GM12878 (cell line): ENCODE results near the gene TDP1.

ENCODE experiments used
- CTCF ChIP-seq, 3 experiments: IDR thresholded peaks in 2 of 3; conservative IDR thresholded peaks in 1 of 3; 2 replicates each; pipeline ENCODE4 v1.5.1; 2011; ENCODE audit warnings: low read depth in 3 of 3, low read length in 3 of 3, mild to moderate bottlenecking in 3 of 3, control low read depth in 2 of 3, moderate library complexity in 2 of 3, inconsistent platforms in 1 of 3, mixed read lengths in 1 of 3; ENCODE audit not compliant: control insufficient read depth in 2 of 3, insufficient read depth in 1 of 3; ENCODE audit errors: extremely low read depth in 1 of 3
- IRF3 ChIP-seq: fragments of 450-650 bp; IDR thresholded peaks from 2 replicates; pipeline ENCODE4 v1.6.1; 2014; ENCODE audit warnings: mild to moderate bottlenecking
- LARP7 ChIP-seq: fragments of 450-650 bp; IDR thresholded peaks from 2 replicates; pipeline ENCODE4 v1.6.1; 2017; ENCODE audit warnings: mild to moderate bottlenecking
- MAX ChIP-seq: IDR thresholded peaks from 2 replicates; pipeline ENCODE4 v1.6.1; 2012; ENCODE audit warnings: low read depth, low read length, improper control_type of control experiment
- MXI1 ChIP-seq: fragments of 150-350 bp; IDR thresholded peaks from 2 replicates; pipeline ENCODE4 v1.6.1; 2011; ENCODE audit warnings: low read depth, mild to moderate bottlenecking, inconsistent platforms, low read length, improper control_type of control experiment
- NFYA ChIP-seq: IDR thresholded peaks from 2 replicates; pipeline ENCODE4 v1.6.1; 2011; ENCODE audit warnings: low read depth, mild to moderate bottlenecking, low read length, improper control_type of control experiment, borderline replicate concordance
- RFX5 ChIP-seq: IDR thresholded peaks from 2 replicates; pipeline ENCODE4 v1.6.1; 2011; ENCODE audit warnings: low read depth, low read length, improper control_type of control experiment
- SP1 ChIP-seq: IDR thresholded peaks from one replicate; pipeline ENCODE4 v1.6.1; 2011; ENCODE audit warnings: low read depth, low read length
- ZNF274 ChIP-seq: IDR thresholded peaks from one replicate; pipeline ENCODE4 v1.8.0; 2011; ENCODE audit not compliant: insufficient read length, insufficient read depth

- TF ChIP-seq IRF3, result no peak
- no peak for TF ChIP-seq ZNF274
- TF ChIP-seq SP1, result no peak
- TF ChIP-seq RFX5, result no peak
- TF ChIP-seq CTCF (IDR thresholded peaks at IDR 0.05 in 2 of 3, conservative IDR thresholded peaks at IDR 0.05 in 1 of 3; ENCODE audit: control insufficient read depth in 2 of 3, extremely low read depth in 1 of 3, insufficient read depth in 1 of 3, low read depth in 3 of 3, low read length in 3 of 3), result no peak
- no peak for TF ChIP-seq NFYA
- no peak for TF ChIP-seq LARP7
- no peak for TF ChIP-seq MAX
- TF ChIP-seq MXI1, result no peak
These were observed 33.1 kb downstream of the TDP1 start for GRCh38 chr14:89988787-89989186.
